OCI-M2 (cell line): ENCODE results near the gene GBE1.

Experiments used
- DNase-seq: peaks from one replicate; lab custom pipeline; 2025; ENCODE audit not compliant: unreplicated experiment; lab: John Stamatoyannopoulos, UW

The GBE1 gene

DNA sequence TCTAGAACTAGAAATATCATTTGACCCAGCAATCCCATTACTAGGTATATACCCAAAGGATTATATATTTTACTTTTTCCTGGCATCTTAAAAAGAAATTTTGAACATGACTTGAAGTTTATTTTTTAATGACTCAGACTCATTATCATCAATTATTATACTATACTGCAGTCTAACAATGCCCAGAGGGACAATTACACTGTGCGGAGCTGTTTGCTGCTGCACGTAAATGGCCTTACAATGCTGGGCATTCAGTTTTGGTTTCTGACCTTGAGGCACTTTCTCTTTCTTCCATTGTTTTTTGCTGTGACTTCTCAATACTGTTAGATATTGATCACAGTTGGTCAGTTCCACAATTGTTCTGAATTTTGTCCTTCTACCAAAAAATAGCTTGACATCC, 128.8 kb downstream of the GBE1 start:
- DNase-seq: no peak

DNA sequence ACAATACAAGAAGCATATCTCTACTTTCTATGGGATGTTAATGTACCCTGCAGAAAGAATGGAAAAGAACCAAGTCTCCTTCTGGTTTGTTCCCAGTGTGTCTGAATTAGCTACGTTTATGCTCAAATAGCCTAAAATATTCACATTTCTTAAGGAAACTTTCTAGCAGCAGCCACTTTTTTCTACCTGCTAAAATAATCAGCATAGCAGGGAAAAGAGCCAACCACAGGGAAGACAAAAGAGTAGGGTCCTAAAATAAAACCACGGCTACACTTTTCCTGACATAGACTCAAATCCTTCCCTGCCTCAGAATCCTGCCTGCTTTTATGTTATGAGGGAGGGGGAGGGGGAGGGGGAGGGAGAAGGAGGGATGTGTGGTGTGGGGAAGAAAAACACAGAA, 136.7 kb downstream of the GBE1 start:
- no peak for DNase-seq

DNA sequence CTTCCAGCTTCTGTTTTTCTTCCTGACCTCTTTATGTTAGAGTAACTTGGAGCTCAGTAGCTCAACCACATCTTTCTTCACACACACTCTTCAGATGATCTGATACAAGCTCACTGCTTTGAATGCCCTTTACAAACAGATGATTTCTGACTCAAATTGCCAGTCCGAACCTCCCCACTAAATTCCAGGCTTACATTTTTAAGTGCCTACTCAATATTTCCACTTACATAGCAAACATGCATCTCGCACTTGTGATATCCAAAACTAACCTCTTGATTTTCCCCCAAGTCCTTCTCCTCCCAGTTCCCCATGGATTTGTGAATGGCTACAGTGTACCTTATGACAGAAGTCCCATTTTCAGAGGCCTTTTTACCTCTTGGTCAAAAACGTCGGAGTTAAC, 139.1 kb downstream of the GBE1 start:
- no peak for DNase-seq

DNA sequence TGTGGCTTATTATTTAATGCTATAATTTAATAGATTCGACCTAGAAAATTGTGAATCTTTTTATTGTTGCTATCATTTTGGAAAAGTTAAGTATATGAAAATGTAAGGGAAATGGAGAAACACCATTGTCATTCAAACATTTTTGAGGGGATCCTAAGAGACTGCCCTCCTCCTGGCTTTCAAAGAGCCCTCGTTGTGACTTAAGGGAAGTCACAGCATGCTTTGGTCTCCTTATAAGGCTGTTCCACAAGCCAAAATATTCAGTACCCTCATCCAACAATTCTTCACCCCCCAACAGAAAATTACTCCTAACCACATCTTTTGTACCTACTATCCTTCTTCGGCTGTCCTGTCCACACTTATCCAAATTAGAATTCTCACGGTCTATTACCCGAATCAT, 140.2 kb downstream of the GBE1 start:
- no peak for DNase-seq

DNA sequence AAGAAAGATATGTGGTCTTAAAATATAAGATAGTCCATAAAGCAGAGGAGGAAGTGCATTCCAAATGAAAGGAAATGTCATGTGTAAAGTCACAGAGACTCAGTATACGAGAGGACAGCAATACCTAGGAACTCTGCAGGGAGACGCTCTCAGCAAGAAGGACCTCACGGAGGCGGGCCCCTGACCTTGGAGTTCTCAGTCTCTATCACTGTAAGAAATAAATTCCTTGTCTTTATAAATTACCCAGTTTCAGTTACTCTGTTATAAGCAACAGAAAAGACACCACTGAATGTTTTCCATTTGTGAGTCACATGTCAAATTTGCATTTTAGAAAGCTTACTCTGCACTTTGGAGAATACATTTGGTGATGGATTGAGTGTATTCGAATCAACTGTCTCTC, 140.6 kb downstream of the GBE1 start:
- DNase-seq: no peak

- DNase-seq: no peak
Measured at GRCh38 chr3:81612768-81613167, 148.7 kb downstream of the GBE1 start.

GRCh38 chr3:81602781-81603180, 158.7 kb downstream of the GBE1 start:
- no peak for DNase-seq

GRCh38 chr3:81601707-81602305, 159.6 kb downstream of the GBE1 start:
- DNase-seq: no peak

DNA sequence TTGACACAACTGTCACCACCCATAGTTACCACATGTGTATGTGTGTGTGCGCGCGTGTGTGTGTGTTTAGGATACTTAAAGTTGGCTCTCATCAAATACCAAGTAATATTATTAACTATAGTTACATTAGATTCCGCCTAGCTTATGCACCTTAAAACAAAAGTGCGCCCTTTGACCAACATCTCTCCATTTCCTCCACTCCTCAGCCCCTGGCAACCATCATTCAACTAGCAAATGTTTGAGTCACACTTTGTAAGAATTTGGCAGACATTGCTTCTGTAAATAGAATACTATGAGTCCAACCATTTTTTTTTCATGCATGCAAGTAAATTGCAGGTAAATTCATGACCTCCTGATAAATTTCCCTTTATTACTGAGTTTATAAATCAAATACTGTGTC, 169.3 kb downstream of the GBE1 start:
- DNase-seq: no peak

DNA sequence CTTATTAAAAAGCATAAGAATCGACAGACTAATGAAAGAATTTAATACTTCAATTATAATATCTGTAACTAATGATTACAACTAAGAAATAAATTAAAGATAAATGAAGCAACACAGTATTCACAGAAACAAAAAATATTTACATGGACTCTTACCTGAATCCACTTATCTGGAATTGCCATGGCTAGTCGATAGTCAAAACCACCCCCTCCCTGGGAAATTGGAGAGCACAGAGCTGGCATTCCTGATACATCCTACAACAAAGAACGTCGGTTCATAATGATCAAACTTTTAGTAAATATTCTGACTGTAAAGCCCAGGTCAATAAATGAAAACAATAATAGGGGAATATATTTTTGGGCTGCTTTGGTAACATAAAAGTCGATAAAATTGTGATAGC, 175.5 kb downstream of the GBE1 start:
- no peak for DNase-seq

- DNase-seq: no peak
Measured at GRCh38 chr3:81585056-81585455, 176.4 kb downstream of the GBE1 start.

DNA sequence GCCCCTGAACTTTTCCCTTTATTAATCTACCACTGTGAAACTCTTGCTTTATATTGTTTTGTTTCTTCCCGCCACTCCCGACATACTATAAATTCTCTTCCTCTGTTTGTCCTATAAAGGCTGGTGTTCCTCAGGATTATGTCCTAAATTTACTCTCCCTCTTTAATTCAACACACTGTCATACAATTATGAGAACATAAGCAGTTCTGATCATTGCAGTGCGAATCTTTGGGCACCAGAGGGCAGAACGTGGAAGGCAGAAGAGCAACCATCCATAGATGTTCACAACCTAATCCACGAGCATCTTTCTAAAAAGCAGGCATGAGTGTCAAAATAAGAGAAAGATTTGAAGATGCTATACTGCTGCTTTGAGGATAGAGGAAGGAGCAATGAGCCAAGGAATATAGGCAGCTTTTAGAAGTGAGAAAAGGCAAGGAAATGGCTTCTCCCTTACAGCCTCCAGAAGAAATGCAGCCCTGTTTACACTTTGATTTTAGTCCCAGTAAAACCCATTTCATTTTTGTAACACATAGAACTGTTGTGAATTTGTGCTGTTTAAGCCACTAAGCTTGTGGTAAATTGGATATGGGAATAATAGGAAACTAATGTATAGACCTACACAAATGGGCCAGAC, 179.4 kb downstream of the GBE1 start:
- no peak for DNase-seq

- no peak for DNase-seq
Measured at GRCh38 chr3:81580355-81580754, 181.1 kb downstream of the GBE1 start.

DNA sequence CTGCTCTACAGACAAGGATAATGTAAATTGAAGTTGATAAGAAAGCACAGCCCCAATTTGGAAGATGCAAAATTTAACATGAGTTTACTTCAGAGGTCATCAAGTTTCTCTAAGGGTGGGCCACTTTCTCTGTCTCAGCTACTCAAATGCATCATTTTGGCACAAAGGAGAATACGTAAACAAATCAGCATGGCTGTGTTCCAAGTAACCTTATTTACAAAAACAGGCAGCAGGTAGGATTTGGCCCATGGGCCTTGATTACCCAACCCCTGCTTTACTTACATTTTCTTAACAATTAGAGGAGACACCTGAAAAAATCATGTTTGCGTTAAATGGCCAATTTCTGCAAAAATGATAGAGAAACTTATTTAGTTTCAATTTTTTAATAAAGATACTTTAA, 181.7 kb downstream of the GBE1 start:
- DNase-seq: no peak

DNA sequence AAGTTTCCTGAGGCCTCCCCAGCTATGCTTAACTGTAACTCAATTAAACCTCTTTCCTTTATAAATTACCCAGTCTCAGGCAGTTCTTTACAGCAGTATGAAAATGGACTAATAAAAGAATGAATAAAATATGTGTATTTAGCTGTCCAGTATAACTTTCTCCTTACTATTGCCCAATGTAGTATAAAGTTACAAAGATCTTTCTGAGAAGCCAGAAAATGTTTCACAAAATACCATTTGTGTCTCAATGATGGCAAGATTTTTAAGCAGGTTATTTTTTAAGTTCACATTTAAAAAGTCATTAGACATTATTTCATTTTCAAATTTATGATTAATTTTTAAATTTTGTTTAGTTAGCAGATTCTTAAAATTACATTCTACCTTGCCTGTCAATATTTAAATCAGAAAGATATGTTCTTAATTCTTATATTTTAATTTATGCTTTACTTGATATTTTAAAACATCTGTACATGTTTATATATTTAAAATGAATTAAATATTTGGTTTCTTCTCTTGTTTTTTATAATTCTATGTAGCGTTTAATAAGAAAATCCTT, 189.2 kb downstream of the GBE1 start:
- DNase-seq: no peak

- DNase-seq: no peak
Measured at GRCh38 chr3:81568378-81568777, 193.1 kb downstream of the GBE1 start.

DNA sequence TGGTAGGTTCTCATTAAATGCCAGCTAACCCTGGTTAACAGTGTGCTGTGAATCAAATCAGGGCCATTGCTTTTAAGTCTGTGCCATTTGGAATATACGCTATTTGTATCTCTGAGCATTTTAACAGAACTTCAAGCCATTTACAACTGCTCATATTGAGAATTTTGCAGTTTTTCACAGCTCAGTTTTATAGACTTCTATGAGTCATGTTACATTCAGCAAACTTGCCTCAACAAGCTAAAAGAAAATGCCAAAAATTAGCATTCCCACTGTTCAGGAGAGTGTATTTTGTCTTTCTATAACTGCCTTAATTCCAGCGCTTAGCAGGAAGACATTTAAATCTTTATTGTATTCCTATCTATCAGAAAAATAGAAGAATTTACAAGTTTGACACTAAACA, 196.4 kb downstream of the GBE1 start:
- no peak for DNase-seq

GRCh38 chr3:81558106-81558505, 203.3 kb downstream of the GBE1 start:
- no peak for DNase-seq

GRCh38 chr3:81554801-81555200, 206.6 kb downstream of the GBE1 start:
- no peak for DNase-seq

DNA sequence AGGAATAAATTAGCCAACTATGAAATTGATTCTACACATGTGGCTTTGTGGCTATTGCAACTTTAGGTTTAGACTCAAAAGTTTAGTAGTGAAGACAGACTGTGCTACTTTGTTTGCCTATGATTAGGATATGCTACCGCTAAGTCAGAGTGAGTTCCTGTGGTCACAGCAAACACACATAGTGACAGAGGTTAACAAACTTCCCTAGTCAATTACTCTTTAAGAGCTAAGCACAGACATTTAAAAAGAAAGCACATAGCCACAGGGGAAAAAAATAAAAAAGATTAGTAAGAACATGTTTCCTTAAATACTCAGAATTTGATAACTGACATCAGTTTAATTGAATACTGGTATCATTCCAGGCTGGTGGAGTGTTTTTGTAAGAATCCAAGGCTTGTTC, 207.1 kb downstream of the GBE1 start:
- no peak for DNase-seq

GRCh38 chr3:81550415-81550814, 211.0 kb downstream of the GBE1 start:
- no peak for DNase-seq

- no peak for DNase-seq
Measured at GRCh38 chr3:81549831-81550230, 211.6 kb downstream of the GBE1 start.

- no peak for DNase-seq
Measured at GRCh38 chr3:81549388-81549787, 212.1 kb downstream of the GBE1 start.
